Measurements from ENCODE around the gene PPP1R1B. TPM values are rescaled to one million over a fixed set of nuclear protein-coding genes. Genes with fewer than 3 reads are reported as not detected.

Gene PPP1R1B
- total and polyA plus RNA-seq, 7 donors = 4.2 to 280 (median 12.1) TPM

- intact Hi-C loops (cut with DNase I) = loop anchor here (10.0 kb wide), 1 partner anchor 345 kb away; no protein-coding TSS in a partner anchor
- Histone ChIP-seq H3K27ac (peak overlapping the region in 1 of 4 donors; percentile 3), H3K27me3 (peaks cover 25 to 64% (median 53%) of the 10 kb centered on the region in 3 donors), H3K36me3 (no peaks in the 10 kb centered on the region), H3K4me1 (peaks cover 0 to 24% (median 17%) of the 10 kb centered on the region in 4 donors), H3K9me3 (no peaks in the 10 kb centered on the region), H3K4me3 (no peak overlapping the region)
- 12 to 75% methylated on average over 12 of the region's 12 CpGs for WGBS, 2 donors
- TF ChIP-seq CTCF (IDR thresholded peaks at IDR 0.05) (no peak), POLR2AphosphoS5 (IDR thresholded peaks at IDR 0.05) (no peak), POLR2A (IDR thresholded peaks at IDR 0.05) (no peak), EP300 (IDR thresholded peaks at IDR 0.05) (no peak)
- no peak for DNase-seq
Measured at GRCh38 chr17:39629898-39630297, 3.1 kb downstream of the PPP1R1B start.

DNA sequence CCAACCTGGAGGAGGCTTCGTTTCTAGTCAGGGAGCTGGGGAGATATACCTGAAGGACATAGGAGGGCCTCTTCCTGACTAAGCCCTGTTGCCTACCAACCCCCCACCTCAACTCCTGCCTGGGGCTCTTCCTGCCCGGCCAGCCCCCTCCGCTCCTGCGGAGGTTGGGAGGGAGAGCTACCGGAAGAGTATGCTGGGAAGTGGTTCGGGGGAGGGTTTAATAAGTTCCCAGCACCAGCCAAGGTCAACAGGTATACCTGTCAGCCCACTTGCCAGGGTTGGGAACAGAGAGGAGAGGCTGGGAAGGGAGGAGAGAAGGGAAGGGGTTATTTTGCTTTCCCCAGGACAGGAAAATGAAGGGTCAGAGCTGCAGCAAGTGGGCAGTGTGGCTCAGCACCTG, 4.7 kb downstream of the PPP1R1B start:
- no peaks in the 10 kb centered on the region for H3K36me3 ChIP-seq
- H3K27me3 ChIP-seq = peaks cover 14 to 49% (median 38%) of the 10 kb centered on the region in 3 donors
- no peak for TF ChIP-seq POLR2AphosphoS5 (IDR thresholded peaks at IDR 0.05)
- TF ChIP-seq CTCF (IDR thresholded peaks at IDR 0.05) = no peak
- TF ChIP-seq EP300 (IDR thresholded peaks at IDR 0.05) = no peak
- no peak for TF ChIP-seq POLR2A (IDR thresholded peaks at IDR 0.05)
- H3K27ac ChIP-seq = peak overlapping the region in 1 of 4 donors; percentile 52
- H3K9me3 ChIP-seq = no peaks in the 10 kb centered on the region
- H3K4me3 ChIP-seq = no peak overlapping the region
- WGBS, 2 donors = 9 to 28% methylated on average over 6 of the region's 6 CpGs
- H3K4me1 ChIP-seq = peaks cover 0 to 34% (median 22%) of the 10 kb centered on the region in 4 donors
- intact Hi-C loops (cut with DNase I) = no loop called here
- no peak for DNase-seq

DNA sequence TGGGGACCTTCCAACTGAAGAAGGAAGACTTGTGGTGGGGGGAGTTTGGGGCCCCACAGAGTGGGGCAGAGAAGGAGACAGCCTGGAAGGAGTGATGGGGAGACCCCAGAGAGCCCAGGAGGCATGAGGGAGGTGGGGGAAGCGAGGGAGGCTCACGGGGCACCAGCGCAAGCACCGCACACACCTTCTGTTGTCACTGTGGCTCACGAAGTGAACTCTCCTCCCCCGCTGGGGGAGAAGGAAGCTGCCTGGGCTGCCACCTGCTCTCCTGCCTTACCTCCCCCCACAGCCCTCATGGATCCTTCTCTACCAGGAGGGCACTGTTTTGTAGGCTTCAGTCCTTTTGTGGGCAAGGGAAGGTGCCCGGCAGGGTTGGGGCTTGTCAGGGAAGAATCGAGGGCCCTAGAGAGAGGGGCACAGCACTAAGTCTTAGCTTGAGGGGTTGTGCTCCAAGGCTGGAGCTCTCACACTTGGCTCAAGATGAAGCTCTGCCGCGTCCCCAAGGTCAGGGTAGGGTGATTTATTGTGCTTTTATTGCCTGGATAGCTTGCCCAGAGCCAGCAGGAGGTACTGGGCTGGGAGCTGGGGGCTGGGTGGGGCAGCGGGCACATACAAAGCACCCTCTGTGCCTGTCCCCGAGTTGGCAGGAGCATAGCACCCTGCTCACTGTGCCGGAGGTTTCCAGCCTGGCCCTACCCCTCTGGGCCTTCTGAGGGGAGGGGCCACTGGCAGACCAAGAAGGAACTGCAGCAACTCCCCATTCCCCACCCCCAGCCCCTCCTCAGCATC, 5.6 kb downstream of the PPP1R1B start:
- 7 to 36% methylated on average over 13 of the region's 13 CpGs for WGBS, 2 donors
- no peaks in the 10 kb centered on the region for H3K9me3 ChIP-seq
- H3K4me3 ChIP-seq = no peak overlapping the region
- H3K27me3 ChIP-seq = peaks cover 10 to 39% (median 29%) of the 10 kb centered on the region in 3 donors
- intact Hi-C loops (cut with DNase I) = no loop called here
- DNase-seq = peak; percentile 72
- peaks cover 0 to 29% (median 15%) of the 10 kb centered on the region in 4 donors for H3K4me1 ChIP-seq
- TF ChIP-seq POLR2AphosphoS5 (IDR thresholded peaks at IDR 0.05) = peak in 1 of 4 donors; percentile 14
- no peak for TF ChIP-seq EP300 (IDR thresholded peaks at IDR 0.05)
- peak in 1 of 2 donors; percentile 20 for TF ChIP-seq POLR2A (IDR thresholded peaks at IDR 0.05)
- no peak for TF ChIP-seq CTCF (IDR thresholded peaks at IDR 0.05)
- H3K27ac ChIP-seq = peak overlapping the region in 3 of 4 donors; percentile 14 to 52 (median 38)
- H3K36me3 ChIP-seq = no peaks in the 10 kb centered on the region

DNA sequence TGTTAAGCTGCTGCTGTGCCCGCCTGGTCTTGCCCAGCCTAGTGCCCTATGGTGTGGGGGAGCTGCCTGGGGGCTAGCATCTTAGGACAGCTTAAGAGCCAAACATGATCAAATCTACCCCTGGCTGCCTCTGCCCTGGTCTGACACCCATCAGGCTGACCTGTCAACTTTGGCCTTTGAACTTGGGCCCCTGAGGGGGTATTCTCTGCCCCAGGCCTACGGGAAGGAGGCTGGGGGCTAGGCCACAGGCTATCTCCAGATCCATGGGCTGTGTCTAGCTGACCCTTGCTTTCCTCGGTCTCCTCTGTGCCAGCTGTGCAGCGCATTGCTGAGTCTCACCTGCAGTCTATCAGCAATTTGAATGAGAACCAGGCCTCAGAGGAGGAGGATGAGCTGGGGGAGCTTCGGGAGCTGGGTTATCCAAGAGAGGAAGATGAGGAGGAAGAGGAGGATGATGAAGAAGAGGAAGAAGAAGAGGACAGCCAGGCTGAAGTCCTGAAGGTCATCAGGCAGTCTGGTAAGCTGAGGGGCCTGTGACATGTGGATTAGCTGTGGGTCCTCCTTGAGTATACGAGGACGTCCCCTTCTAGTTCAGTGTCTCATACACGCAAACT, 6.9 kb downstream of the PPP1R1B start:
- DNase-seq = no peak
- TF ChIP-seq CTCF (IDR thresholded peaks at IDR 0.05) (no peak), POLR2A (IDR thresholded peaks at IDR 0.05) (no peak), EP300 (IDR thresholded peaks at IDR 0.05) (no peak), POLR2AphosphoS5 (IDR thresholded peaks at IDR 0.05) (no peak)
- Histone ChIP-seq H3K27ac (peak overlapping the region in 2 of 4 donors; percentile 0 to 55), H3K4me1 (peaks cover 0 to 40% (median 25%) of the 10 kb centered on the region in 4 donors), H3K9me3 (no peaks in the 10 kb centered on the region), H3K4me3 (no peak overlapping the region), H3K27me3 (peaks cover 0 to 26% (median 17%) of the 10 kb centered on the region in 3 donors), H3K36me3 (no peaks in the 10 kb centered on the region)
- WGBS, 2 donors = 36 to 75% methylated on average over 8 of the region's 8 CpGs
- intact Hi-C loops (cut with DNase I) = no loop called here

Data from sigmoid colon (tissue), 7 donors.